IPS DF 19.7 (cell line): ENCODE data around the gene MAB21L3.
"Not testable (repeated sequence)": the region's sequence is repeated elsewhere in the genome, so short reads cannot be mapped to it uniquely, and the experiment has no call there.

Experiments
- DNase-seq: peaks from one replicate; pipeline ENCODE4 v3.0.0-alpha.2; 2013; ENCODE audit warnings: low read depth, low spot score

MAB21L3 gene

GRCh38 chr1:116133696-116134475 lies 22.7 kb downstream of the MAB21L3 start:
- no peak for DNase-seq

DNA sequence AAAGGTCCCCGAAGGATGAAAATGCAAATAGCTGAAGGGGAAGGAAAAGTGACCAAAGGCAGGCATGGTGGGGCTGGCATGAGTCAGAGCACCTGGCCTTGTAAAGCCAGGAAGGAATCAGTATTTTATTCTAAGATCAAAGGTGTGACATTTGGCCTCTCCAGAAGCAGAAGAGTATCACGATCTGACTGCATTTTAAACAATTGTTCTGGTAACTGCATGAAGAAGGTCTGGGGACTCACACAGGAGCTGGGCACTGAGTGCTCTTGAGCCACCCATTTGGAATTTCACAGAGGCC lies 23.2 kb downstream of the MAB21L3 start:
- no peak for DNase-seq

GRCh38 chr1:116138277-116138792 lies 27.1 kb downstream of the MAB21L3 start:
- no peak for DNase-seq

- DNase-seq, result no peak
These were observed 28.5 kb downstream of the MAB21L3 start for GRCh38 chr1:116139592-116140134.

DNA sequence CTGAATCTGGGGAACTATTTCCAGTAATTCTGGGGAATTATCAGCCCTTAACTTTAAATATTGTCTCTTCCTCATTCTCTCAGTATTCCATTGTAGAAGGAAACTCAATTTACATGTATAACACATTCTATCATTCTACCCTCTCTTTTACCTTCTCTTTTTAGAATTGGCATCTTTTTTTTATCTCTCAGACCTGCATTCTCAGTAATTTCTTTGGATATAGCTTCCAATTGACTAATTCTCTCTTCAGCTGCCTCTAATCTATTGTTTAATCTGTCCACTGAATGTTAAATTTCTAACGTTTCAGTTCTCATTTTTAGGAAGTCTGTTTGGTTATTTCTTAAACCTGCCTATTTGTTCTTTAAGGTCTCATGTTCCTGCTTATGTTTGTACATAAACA lies 33.0 kb downstream of the MAB21L3 start:
- DNase-seq, result no peak

GRCh38 chr1:116146447-116147113 lies 35.4 kb downstream of the MAB21L3 start:
- not testable (repeated sequence) for DNase-seq

DNA sequence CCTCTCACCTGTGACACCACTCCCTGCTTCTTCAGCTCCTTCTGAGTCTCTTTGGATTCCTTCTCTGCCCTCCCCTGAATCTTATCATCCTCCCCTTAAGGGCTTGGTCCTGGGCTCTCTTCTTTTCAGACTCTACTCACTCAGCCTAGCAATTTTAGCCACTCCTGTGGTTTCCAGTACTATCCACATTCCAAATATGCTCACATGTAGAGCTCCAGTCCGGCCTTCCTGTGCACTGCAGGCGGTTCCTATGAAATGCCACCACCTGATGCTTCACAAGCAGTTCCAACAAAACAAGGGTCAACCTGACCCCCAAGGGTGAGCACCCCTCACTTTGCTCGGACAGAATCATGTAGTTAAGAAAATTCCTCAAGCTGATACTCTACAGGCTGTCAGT lies 35.9 kb downstream of the MAB21L3 start:
- no peak for DNase-seq

DNA sequence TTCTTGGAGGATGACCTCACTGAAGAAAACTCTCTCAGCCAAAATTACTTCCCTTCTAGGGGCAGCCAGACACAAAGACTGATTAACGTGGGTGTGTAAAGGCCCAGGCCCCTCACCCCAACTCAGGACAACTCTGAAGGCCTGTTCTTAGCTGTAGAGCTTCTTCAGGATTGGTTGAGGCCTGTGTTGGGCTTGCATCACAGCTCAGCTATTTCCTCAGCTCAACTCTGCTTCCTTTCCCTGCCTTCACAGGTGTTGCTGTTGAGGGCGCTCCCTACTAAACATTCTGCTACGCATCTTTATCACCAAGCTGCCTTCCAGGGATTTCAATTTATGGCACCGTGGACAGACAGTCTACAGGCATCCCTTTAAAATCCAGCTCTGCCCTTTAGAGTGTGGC lies 36.8 kb downstream of the MAB21L3 start:
- DNase-seq, result no peak

- no peak for DNase-seq
These were observed 37.8 kb downstream of the MAB21L3 start for GRCh38 chr1:116148967-116149366.

GRCh38 chr1:116150368-116150767 lies 39.2 kb downstream of the MAB21L3 start:
- no peak for DNase-seq

DNA sequence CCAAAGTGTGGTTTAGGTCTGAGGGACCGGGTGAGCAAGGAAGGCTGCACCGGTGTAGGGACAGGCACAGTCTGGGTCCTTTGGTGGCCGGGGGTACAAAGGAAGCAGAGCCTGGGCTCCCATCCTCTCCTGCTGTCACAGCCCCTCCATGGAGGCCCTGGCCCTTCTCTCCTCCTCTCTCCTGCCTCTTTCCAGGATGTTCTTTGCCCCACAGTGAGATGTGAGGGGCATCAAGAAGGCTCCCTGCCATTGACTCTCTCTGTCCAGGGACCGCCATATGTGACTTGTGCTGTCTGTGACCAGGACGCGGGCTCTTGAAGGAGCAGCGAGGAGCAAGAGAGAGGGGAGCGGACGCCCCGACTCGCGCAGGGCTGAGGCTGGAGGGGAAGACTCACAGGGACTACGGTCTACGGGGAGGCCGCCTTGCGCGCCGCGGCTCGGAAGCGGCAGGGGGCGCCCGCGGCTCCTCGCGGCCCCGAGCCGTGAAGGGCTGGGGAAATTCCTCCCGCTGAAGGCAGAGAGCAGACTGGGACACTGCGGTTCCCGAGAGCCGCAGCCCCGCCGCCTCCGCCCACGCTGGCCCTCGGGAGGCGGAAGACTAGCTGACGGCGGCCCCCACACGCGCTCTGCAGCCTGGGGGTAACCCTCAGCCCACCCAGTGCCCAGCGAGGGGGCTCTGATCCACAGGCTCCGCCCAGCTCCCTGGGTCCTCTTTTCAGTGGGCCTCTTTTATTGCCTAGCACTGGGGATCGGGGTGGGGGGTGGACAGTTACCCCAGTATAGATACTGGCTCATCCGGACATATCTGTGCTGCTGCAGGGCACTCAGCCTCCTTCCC lies 40.8 kb downstream of the MAB21L3 start:
- DNase-seq, result peak; percentile 33

GRCh38 chr1:116152577-116152943 lies 41.4 kb downstream of the MAB21L3 start:
- no peak for DNase-seq

- DNase-seq, result no peak
These were observed 41.9 kb downstream of the MAB21L3 start for GRCh38 chr1:116152950-116153691.

DNA sequence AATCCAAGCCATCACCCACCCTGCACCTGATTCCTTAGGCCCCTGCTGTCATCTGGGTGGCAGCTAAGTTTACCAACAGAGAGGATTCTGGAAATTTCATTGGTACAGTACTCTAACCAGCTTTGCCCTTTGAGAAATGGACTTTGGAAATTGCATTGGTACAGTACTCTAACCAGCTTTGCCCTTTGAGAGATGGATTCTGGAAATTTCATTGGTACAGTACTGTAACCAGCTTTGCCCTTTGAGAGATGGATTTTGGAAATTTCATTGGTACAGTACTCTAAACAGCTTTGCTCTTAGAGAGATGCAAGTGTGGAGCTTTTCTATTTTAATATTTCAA lies 42.5 kb downstream of the MAB21L3 start:
- DNase-seq, result no peak

- no peak for DNase-seq
These were observed 43.3 kb downstream of the MAB21L3 start for GRCh38 chr1:116154536-116154935.

DNA sequence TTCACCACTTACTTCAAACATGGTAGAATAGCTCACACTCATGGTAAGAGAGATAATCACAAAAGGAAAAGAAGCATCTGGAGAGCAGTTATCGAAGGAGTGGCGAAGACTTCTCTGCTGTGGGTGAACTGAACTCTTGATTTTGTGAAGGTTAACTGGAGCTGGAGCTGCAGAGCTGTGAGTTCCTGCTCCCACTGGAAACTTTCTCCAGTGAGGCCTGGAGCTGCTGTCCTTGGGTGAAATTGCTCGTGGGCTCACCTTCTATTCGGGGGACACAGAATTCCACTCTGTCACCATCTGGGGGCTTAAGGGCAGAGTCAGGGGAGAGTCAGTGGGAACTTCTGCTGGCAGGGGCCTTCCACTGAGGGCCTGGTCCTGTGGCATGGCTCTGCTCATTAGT lies 45.9 kb downstream of the MAB21L3 start:
- DNase-seq, result no peak

GRCh38 chr1:116159177-116159576 lies 48.0 kb downstream of the MAB21L3 start:
- no peak for DNase-seq

DNA sequence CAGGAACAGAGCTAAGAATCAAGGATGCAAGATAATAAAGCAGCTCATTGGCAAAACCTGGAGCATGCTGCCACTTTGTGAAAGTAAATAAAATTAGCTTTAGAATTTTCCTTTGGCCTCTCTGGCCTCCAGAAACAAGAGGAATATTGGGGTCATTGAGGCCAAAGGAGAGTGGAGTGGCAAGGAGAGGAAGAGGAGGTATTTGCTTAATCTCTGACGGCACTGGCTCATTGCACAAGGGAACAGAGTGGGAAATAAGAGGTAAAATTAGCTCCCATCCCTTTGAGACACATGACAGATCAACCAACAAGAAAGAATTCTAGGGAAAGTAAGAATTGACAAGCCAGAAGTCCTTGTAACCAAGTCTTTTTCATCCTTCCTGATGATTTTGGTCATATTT lies 48.4 kb downstream of the MAB21L3 start:
- no peak for DNase-seq

GRCh38 chr1:116161390-116161789 lies 50.2 kb downstream of the MAB21L3 start:
- DNase-seq, result no peak

GRCh38 chr1:116161877-116162390 lies 50.7 kb downstream of the MAB21L3 start:
- DNase-seq, result no peak

DNA sequence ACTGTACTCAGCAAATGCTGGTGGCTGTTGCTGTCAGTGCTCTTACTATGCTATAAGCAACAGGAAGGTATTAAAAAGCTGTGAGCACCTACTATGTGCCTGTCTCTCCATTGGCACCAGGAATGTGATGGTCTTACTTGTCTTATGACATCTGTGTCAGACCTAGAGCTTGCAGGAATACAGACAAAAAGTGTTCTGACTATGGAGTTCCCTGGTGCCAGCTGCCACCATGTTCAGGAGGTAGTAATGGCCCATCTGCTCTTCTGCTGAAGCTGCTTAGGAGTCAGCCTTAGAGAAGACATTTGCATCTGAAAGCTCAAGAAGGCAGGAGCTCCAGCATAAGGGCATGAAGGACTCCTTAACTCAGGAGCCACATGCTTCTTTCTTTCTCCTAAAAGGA lies 52.3 kb downstream of the MAB21L3 start:
- DNase-seq, result no peak
